Hepatocyte (in vitro differentiated cells): ENCODE data around the gene OR52K1. TPM values are rescaled to one million over a fixed set of nuclear protein-coding genes. Genes with fewer than 3 reads are reported as not detected.

ENCODE experiments used
- DNase-seq: peaks from one replicate; pipeline ENCODE4 v3.0.0-alpha.2; 2016; ENCODE audit warnings: low spot score
- H2AFZ ChIP-seq: fragments of 200-600 bp; sonication (generic); 2 replicates; pipeline ENCODE4 v1.6.0; 2016; ENCODE audit warnings: antibody characterized with exemption, mild to moderate bottlenecking
- H3K27ac ChIP-seq: fragments of 200-600 bp; sonication (generic); 2 replicates; pipeline ENCODE4 v1.5.1; 2016; ENCODE audit warnings: mild to moderate bottlenecking
- H3K27me3 ChIP-seq: fragments of 200-600 bp; sonication (generic); 2 replicates; pipeline ENCODE4 v1.6.1; 2016
- H3K36me3 ChIP-seq: fragments of 200-600 bp; sonication (generic); replicated peaks from 2 replicates; pipeline ENCODE4 v1.5.1; 2016; ENCODE audit warnings: low read depth; ENCODE audit not compliant: insufficient read depth
- H3K4me1 ChIP-seq: fragments of 200-600 bp; sonication (generic); 2 replicates; pipeline ENCODE4 v1.5.1; 2016; ENCODE audit warnings: mild to moderate bottlenecking, moderate library complexity; ENCODE audit not compliant: insufficient read depth
- H3K4me2 ChIP-seq: fragments of 200-600 bp; sonication (generic); 2 replicates; pipeline ENCODE4 v1.6.0; 2016
- H3K4me3 ChIP-seq: fragments of 200-600 bp; sonication (generic); 2 replicates; pipeline ENCODE4 v1.5.1; 2016; ENCODE audit warnings: mild to moderate bottlenecking
- H3K79me2 ChIP-seq: fragments of 200-600 bp; sonication (generic); 2 replicates; pipeline ENCODE4 v1.6.0; 2017; ENCODE audit warnings: mild to moderate bottlenecking
- H3K9me2 ChIP-seq: fragments of 200-600 bp; sonication (generic); replicated peaks from 2 replicates; pipeline ENCODE4 v1.6.0; 2017; ENCODE audit warnings: mild to moderate bottlenecking; ENCODE audit not compliant: insufficient read depth
- H3K9me3 ChIP-seq: fragments of 200-600 bp; sonication (generic); 2 replicates; pipeline ENCODE4 v1.5.1; 2016; ENCODE audit warnings: low read depth, mild to moderate bottlenecking
- H4K20me1 ChIP-seq: fragments of 200-600 bp; sonication (generic); 2 replicates; pipeline ENCODE4 v1.6.0; 2016; ENCODE audit warnings: mild to moderate bottlenecking; ENCODE audit not compliant: insufficient read depth, poor library complexity, severe bottlenecking
- CTCF ChIP-seq: fragments of 200-600 bp; sonication (generic); IDR thresholded peaks from 2 replicates; pipeline ENCODE4 v1.5.1; 2016; ENCODE audit warnings: antibody characterized with exemption, mild to moderate bottlenecking; ENCODE audit not compliant: poor library complexity
- EZH2 ChIP-seq: fragments of 200-600 bp; sonication (generic); IDR thresholded peaks from 2 replicates; pipeline ENCODE4 v1.6.1; 2016; ENCODE audit warnings: antibody characterized with exemption, mild to moderate bottlenecking, borderline replicate concordance
- EZH2phosphoT487 ChIP-seq: fragments of 200-600 bp; sonication (generic); IDR thresholded peaks from one replicate; pipeline ENCODE4 v1.6.1; 2018; ENCODE audit warnings: antibody characterized with exemption, mild to moderate bottlenecking, low read depth, moderate library complexity; ENCODE audit not compliant: unreplicated experiment, severe bottlenecking
- WGBS: methylation state at CpG from one replicate; pipeline ENCODE4 v1.1.6; 2016; ENCODE audit warnings: low lambda C conversion rate; ENCODE audit errors: missing lambda C conversion rate; 5-methylcytosine and 5-hydroxymethylcytosine counted together
- polyA plus RNA-seq: library from polyadenylated mRNA; unstranded; fragments of >200 nt; fragmentation: Nextera tagmentation; extraction: Ambion mirVana; gene quantifications from 2 replicates; pipeline ENCODE4 v1.2.1, GENCODE V29; 2016
- total RNA-seq: library from RNA; depleted of rRNA; stranded (reverse); fragments of >200 nt; gene quantifications from 2 replicates; pipeline ENCODE4 v1.2.3, GENCODE V29; 2014

Gene OR52K1
- total and polyA plus RNA-seq, 2 experiments from 2014 or later, result 0.07 TPM; not detected in 1

- 25% methylated on average over 6 of the region's 6 CpGs for WGBS
- H3K4me3 ChIP-seq, result no peak overlapping the region
These were observed 13.5 kb downstream of the OR52K1 start for GRCh38 chr11:4495986-4496385.

GRCh38 chr11:4496557-4497248, 14.3 kb downstream of the OR52K1 start:
- H3K36me3 ChIP-seq, result no peaks in the 10 kb centered on the region

More at GRCh38 chr11:4495986-4496385, 13.5 kb downstream of the OR52K1 start:
- Histone ChIP-seq H3K9me3 (no peaks in the 10 kb centered on the region), H3K36me3 (no peaks in the 10 kb centered on the region), H2AFZ (no peak overlapping the region), H3K27ac (no peak overlapping the region), H3K79me2 (no peaks in the 10 kb centered on the region), H3K4me1 (peaks cover 8% of the 10 kb centered on the region), H3K4me2 (peak overlapping the region; percentile 55), H3K27me3 (peaks cover 17% of the 10 kb centered on the region), H4K20me1 (no peaks in the 10 kb centered on the region), H3K9me2 (no peaks in the 10 kb centered on the region)
- no peak for TF ChIP-seq CTCF
- TF ChIP-seq EZH2, result no peak
- TF ChIP-seq EZH2phosphoT487, result peak; percentile 82
- no peak for DNase-seq

DNA sequence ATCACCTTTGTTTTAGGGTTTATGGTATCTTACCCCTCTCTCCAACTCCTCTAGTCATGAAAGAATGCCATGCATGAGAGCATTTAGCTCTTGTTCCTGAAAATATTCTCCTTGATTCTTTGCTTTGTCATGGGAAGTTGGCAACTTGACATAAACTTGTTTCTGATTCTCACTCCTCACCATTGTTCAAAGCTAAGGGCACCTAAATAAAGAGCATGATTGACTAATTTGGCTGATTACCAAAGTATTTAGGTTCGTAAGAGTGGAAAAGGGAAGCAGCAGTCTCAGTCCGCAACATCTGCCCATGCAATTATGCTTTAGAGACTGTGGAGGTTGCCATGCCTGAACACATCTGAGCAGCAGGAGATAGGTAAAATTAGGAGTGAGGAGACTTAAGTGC, 26.4 kb downstream of the OR52K1 start:
- Histone ChIP-seq H3K36me3 (no peaks in the 10 kb centered on the region), H3K4me1 (peaks cover 6% of the 10 kb centered on the region), H3K9me3 (no peaks in the 10 kb centered on the region), H3K4me2 (no peak overlapping the region), H4K20me1 (no peaks in the 10 kb centered on the region), H3K27ac (no peak overlapping the region), H3K9me2 (no peaks in the 10 kb centered on the region), H2AFZ (no peak overlapping the region), H3K79me2 (no peaks in the 10 kb centered on the region), H3K4me3 (no peak overlapping the region), H3K27me3 (no peaks in the 10 kb centered on the region)
- no peak for TF ChIP-seq CTCF
- no peak for TF ChIP-seq EZH2
- TF ChIP-seq EZH2phosphoT487, result no peak
- WGBS, result 91% methylated on average over 2 of the region's 2 CpGs
- DNase-seq, result no peak

More at GRCh38 chr11:4496557-4497248, 14.3 kb downstream of the OR52K1 start:
- H3K79me2 ChIP-seq, result no peaks in the 10 kb centered on the region
- no peaks in the 10 kb centered on the region for H4K20me1 ChIP-seq
- no peak overlapping the region for H3K4me3 ChIP-seq
- 68% methylated on average over 15 of the region's 15 CpGs for WGBS
- H2AFZ ChIP-seq, result no peak overlapping the region
- peaks cover 8% of the 10 kb centered on the region for H3K4me1 ChIP-seq
- peak overlapping the region; percentile 55 for H3K4me2 ChIP-seq
- H3K27ac ChIP-seq, result no peak overlapping the region
- peaks cover 17% of the 10 kb centered on the region for H3K27me3 ChIP-seq
- H3K9me3 ChIP-seq, result no peaks in the 10 kb centered on the region
- TF ChIP-seq EZH2phosphoT487 (no peak), CTCF (no peak), EZH2 (no peak)
- DNase-seq, result no peak
- H3K9me2 ChIP-seq, result no peaks in the 10 kb centered on the region
